ENCODE data around the gene EXOC4.

- TF ChIP-seq CTCF (IDR thresholded peaks at IDR 0.05) (no peak), POLR2A (IDR thresholded peaks at IDR 0.05) (no peak)
These were observed 583.8 kb downstream of the EXOC4 start for GRCh38 chr7:133836666-133837065.

All from lower leg skin (tissue), 3 donors.